Parathyroid adenoma (tissue), 2 donors: ENCODE data around the gene KCNQ1.

ENCODE experiments used
- H2AFZ ChIP-seq: fragments of 300-600 bp; sonication (generic); one replicate; pipeline ENCODE4 v1.7.0; 2017; ENCODE audit warnings: antibody characterized with exemption, mild to moderate bottlenecking
- H3K27ac ChIP-seq: fragments of 300-600 bp; sonication (generic); one replicate; pipeline ENCODE4 v1.7.0; 2017
- H3K27me3 ChIP-seq: fragments of 300-600 bp; sonication (generic); one replicate; pipeline ENCODE4 v1.7.0; 2017; ENCODE audit warnings: low read length; ENCODE audit not compliant: control insufficient read depth, insufficient read depth
- H3K36me3 ChIP-seq: fragments of 300-600 bp; sonication (generic); one replicate; pipeline ENCODE4 v1.7.0; 2017; ENCODE audit warnings: low read length; ENCODE audit not compliant: control insufficient read depth, insufficient read depth
- H3K4me1 ChIP-seq: fragments of 300-600 bp; sonication (generic); one replicate; pipeline ENCODE4 v1.7.0; 2017; ENCODE audit warnings: control low read depth
- H3K4me2 ChIP-seq: fragments of 300-600 bp; sonication (generic); one replicate; pipeline ENCODE4 v1.7.0; 2017; ENCODE audit warnings: low read length
- H3K4me3 ChIP-seq: fragments of 300-600 bp; sonication (generic); one replicate; pipeline ENCODE4 v1.7.0; 2017; ENCODE audit warnings: low read depth, low read length
- H3K79me2 ChIP-seq: fragments of 300-600 bp; sonication (generic); one replicate; pipeline ENCODE4 v1.7.0; 2017; ENCODE audit warnings: control low read depth
- H3K9ac ChIP-seq: fragments of 300-600 bp; sonication (generic); one replicate; pipeline ENCODE4 v1.7.0; 2017; ENCODE audit warnings: mild to moderate bottlenecking
- H3K9me3 ChIP-seq: fragments of 300-600 bp; sonication (generic); one replicate; pipeline ENCODE4 v1.7.0; 2017; ENCODE audit warnings: low read length; ENCODE audit not compliant: control insufficient read depth
- TF ChIP-seq, protein P1 (sequence below): fragments of 300-600 bp; sonication (generic); IDR thresholded peaks from one replicate; pipeline ENCODE4 v1.7.0; 2017; ENCODE audit warnings: antibody characterized with exemption, mild to moderate bottlenecking
- donor health status: primary hyperparathyroidism.

The KCNQ1 gene

DNA sequence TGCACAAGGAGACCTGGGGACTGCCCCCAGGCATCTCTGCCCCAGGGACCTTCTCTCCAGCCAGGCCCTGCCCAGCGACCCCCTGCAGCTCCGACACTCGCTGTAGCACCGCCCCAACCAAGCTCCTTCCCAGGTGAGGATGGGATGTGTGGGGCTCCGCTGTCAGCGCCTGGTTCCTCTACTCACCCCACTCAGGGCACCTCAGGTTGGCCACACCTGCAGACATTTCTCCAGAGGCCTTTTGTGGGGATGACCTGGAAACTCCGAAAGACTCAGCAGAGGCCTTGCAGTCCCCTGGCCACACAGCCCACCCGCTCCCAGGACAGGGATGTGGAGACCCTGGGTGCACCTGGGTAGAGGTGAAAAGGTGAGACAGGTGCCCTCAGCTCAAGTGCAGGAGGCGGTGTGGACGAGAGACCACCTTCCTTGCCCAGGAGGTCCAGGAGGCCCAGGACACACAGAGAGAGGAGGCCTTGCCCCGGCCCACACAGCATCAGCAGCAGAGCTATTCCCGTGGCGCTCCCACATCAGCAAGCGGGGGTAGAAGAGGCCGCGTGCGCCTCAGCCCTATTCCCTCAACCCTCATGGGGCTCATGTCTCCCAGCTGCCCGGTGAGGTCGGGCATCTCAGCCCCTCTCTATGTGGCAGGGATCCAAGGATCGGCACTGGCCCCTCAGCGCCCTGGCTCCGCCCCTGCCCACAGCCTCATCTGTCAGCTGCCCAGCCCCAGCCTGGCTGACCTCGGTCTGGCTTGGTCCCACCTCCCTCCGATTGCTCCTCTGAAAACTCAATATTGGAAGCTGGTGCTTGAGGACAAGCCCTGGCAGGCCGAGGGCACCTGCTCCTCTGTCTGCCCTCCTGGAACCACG, 21.4 kb upstream of the KCNQ1 start:
- Histone ChIP-seq H3K27me3 (no peaks in the 10 kb centered on the region), H3K9ac (no peak overlapping the region), H2AFZ (no peak overlapping the region), H3K9me3 (no peaks in the 10 kb centered on the region), H3K4me3 (no peak overlapping the region), H3K4me2 (no peak overlapping the region), H3K79me2 (no peaks in the 10 kb centered on the region), H3K36me3 (no peaks in the 10 kb centered on the region), H3K27ac (no peak overlapping the region), H3K4me1 (no peaks in the 10 kb centered on the region)
- TF ChIP-seq, protein P1, sequence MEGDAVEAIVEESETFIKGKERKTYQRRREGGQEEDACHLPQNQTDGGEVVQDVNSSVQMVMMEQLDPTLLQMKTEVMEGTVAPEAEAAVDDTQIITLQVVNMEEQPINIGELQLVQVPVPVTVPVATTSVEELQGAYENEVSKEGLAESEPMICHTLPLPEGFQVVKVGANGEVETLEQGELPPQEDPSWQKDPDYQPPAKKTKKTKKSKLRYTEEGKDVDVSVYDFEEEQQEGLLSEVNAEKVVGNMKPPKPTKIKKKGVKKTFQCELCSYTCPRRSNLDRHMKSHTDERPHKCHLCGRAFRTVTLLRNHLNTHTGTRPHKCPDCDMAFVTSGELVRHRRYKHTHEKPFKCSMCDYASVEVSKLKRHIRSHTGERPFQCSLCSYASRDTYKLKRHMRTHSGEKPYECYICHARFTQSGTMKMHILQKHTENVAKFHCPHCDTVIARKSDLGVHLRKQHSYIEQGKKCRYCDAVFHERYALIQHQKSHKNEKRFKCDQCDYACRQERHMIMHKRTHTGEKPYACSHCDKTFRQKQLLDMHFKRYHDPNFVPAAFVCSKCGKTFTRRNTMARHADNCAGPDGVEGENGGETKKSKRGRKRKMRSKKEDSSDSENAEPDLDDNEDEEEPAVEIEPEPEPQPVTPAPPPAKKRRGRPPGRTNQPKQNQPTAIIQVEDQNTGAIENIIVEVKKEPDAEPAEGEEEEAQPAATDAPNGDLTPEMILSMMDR, result no peak

DNA sequence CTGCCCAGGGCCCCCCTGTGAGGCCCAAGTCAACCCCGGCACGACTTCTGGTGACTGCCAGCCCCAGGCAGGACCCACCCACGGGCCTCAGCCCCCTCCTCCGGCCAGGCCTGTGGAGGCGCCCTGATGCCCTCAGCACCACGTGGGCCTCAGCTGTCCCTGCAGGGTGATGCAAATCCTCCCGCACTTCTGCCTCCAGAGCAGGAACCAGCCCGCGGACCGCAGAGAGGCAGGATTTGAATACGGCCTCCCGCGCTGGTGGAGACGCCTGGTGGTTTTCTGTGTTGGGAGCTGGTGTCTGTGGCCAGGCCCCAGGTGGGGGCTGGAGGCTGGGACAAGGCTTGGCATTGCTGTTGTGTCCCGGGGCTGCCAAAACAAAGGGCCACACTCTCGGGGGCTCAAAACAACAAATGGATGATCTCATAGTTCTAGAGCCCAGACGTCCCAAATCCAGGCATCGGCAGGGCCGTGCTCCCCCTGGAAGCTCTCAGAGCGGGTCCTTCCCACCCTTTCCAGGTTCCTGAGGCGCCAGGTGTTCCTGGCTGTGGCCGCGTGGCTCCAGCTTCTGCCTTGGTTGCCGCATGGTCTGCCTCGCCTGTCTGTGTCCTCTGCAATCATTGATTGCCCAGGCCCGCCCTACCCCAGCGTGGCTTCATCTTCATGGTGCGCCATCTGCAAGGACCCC, 19.9 kb upstream of the KCNQ1 start:
- no peak overlapping the region for H3K27ac ChIP-seq
- H3K9me3 ChIP-seq, result no peaks in the 10 kb centered on the region
- H2AFZ ChIP-seq, result no peak overlapping the region
- H3K4me3 ChIP-seq, result no peak overlapping the region
- H3K36me3 ChIP-seq, result no peaks in the 10 kb centered on the region
- no peak overlapping the region for H3K9ac ChIP-seq
- TF ChIP-seq, protein P1, result no peak
- H3K79me2 ChIP-seq, result no peaks in the 10 kb centered on the region
- no peaks in the 10 kb centered on the region for H3K27me3 ChIP-seq
- no peak overlapping the region for H3K4me2 ChIP-seq
- no peaks in the 10 kb centered on the region for H3K4me1 ChIP-seq

DNA sequence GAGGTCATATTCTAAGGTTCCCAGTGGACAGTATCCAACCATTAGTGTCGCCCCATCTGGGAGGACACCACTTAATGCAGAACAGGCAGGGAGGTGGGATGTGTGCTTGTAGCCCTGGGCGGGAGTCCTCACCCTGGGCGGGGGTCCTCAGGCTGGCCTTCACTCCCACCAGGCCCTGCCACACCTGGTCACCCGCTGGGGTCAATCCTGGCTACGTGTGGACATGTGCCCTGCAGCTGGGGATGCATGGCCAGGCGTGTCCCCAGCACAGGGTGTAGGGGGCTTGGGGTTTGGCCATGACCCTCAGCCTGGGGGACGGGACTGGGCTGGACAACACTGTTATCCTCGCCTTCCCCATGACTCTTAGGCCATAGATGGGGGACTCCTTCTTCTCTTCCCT, 19.3 kb upstream of the KCNQ1 start:
- Histone ChIP-seq H3K9ac (no peak overlapping the region), H3K4me1 (no peaks in the 10 kb centered on the region), H3K9me3 (no peaks in the 10 kb centered on the region), H2AFZ (no peak overlapping the region), H3K4me2 (no peak overlapping the region), H3K36me3 (no peaks in the 10 kb centered on the region), H3K27ac (no peak overlapping the region), H3K79me2 (no peaks in the 10 kb centered on the region), H3K27me3 (no peaks in the 10 kb centered on the region), H3K4me3 (no peak overlapping the region)
- TF ChIP-seq, protein P1, result no peak

DNA sequence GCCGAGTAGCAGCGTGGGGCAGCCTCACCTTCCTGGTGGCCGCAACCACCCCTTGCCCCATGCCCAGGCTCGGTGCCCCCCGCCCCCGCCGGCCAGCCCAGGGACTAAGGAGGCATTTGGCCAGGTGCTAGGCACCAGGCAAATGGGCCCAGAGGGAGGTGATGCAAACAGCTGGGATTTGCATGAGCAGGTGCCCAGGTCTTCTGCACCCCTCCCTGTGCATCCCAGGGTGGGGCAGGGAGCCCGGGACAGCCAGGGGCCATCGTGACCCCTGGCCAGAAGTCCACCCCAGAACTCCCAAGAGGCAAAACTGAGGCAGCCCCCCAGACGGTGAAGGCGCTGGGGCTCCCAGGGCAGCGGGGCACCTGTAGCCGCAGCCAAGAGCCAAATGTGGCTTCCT, 18.6 kb upstream of the KCNQ1 start:
- no peak overlapping the region for H3K4me3 ChIP-seq
- TF ChIP-seq, protein P1, result no peak
- no peak overlapping the region for H3K4me2 ChIP-seq

More for the DNA sequence above, 18.6 kb upstream of the KCNQ1 start:
- no peak overlapping the region for H2AFZ ChIP-seq
- no peak overlapping the region for H3K27ac ChIP-seq
- no peaks in the 10 kb centered on the region for H3K4me1 ChIP-seq
- H3K79me2 ChIP-seq, result no peaks in the 10 kb centered on the region
- H3K9me3 ChIP-seq, result no peaks in the 10 kb centered on the region
- H3K9ac ChIP-seq, result no peak overlapping the region
- no peaks in the 10 kb centered on the region for H3K27me3 ChIP-seq
- H3K36me3 ChIP-seq, result no peaks in the 10 kb centered on the region
